ENCODE results near the gene GRB7.
A peak's percentile ranks its signal among the peaks of the same experiment; 100 is the strongest.

- TF ChIP-seq, protein P1, sequence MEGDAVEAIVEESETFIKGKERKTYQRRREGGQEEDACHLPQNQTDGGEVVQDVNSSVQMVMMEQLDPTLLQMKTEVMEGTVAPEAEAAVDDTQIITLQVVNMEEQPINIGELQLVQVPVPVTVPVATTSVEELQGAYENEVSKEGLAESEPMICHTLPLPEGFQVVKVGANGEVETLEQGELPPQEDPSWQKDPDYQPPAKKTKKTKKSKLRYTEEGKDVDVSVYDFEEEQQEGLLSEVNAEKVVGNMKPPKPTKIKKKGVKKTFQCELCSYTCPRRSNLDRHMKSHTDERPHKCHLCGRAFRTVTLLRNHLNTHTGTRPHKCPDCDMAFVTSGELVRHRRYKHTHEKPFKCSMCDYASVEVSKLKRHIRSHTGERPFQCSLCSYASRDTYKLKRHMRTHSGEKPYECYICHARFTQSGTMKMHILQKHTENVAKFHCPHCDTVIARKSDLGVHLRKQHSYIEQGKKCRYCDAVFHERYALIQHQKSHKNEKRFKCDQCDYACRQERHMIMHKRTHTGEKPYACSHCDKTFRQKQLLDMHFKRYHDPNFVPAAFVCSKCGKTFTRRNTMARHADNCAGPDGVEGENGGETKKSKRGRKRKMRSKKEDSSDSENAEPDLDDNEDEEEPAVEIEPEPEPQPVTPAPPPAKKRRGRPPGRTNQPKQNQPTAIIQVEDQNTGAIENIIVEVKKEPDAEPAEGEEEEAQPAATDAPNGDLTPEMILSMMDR (optimal IDR thresholded peaks at IDR 0.05 in 1 of 3, IDR thresholded peaks at IDR 0.05 in 1 of 3, conservative IDR thresholded peaks at IDR 0.05 in 1 of 3; ENCODE audit: extremely low read depth in 1 of 3, insufficient read depth in 2 of 3, low read length in 3 of 3), result peak in 1 of 3 experiments; percentile 27
- no peak for TF ChIP-seq EZH2 (IDR thresholded peaks at IDR 0.05; ENCODE audit: low read length)
These were observed 15.9 kb downstream of the GRB7 start for GRCh38 chr17:39753514-39754160.
